Liver (tissue), 9 donors: ENCODE measurements around the gene TSSC4. TPM values are rescaled to one million over a fixed set of nuclear protein-coding genes. Genes with fewer than 3 reads are reported as not detected.

ENCODE experiments used
- DNase-seq: peaks from one replicate; pipeline ENCODE4 v3.0.0-alpha.2; 2017; ENCODE audit warnings: low spot score
- H3K27ac ChIP-seq, 2 donors: one replicate each; pipeline ENCODE4 v1.7.0; 2013; ENCODE audit warnings: inconsistent platforms in 2 of 2, low read length in 2 of 2, control low read depth in 1 of 2, low read depth in 1 of 2, mild to moderate bottlenecking in 1 of 2
- H3K27me3 ChIP-seq, 4 donors: one replicate each; pipeline versions ENCODE4 v1.6.1 to v1.7.0; 2013; ENCODE audit warnings: low read length in 3 of 4, inconsistent platforms in 1 of 4, mild to moderate bottlenecking in 1 of 4, moderate library complexity in 1 of 4; ENCODE audit not compliant: control insufficient read depth in 4 of 4, insufficient read depth in 4 of 4
- H3K36me3 ChIP-seq, 4 donors: one replicate each; pipeline versions ENCODE4 v1.6.1 to v1.7.0; 2013; ENCODE audit warnings: low read length in 3 of 4, mild to moderate bottlenecking in 3 of 4, low read depth in 1 of 4, moderate library complexity in 1 of 4; ENCODE audit not compliant: control insufficient read depth in 4 of 4, insufficient read depth in 3 of 4
- H3K4me1 ChIP-seq, 4 donors: one replicate each; pipeline versions ENCODE4 v1.6.1 to v1.7.0; 2013; ENCODE audit warnings: low read length in 3 of 4, mild to moderate bottlenecking in 3 of 4, moderate library complexity in 1 of 4; ENCODE audit not compliant: control insufficient read depth in 4 of 4, insufficient read depth in 4 of 4
- H3K4me3 ChIP-seq, 3 donors: one replicate each; pipeline versions ENCODE4 v1.6.1 to v1.7.0; 2013; ENCODE audit warnings: low read length in 3 of 3, control low read depth in 1 of 3, low read depth in 1 of 3, mild to moderate bottlenecking in 1 of 3
- H3K9ac ChIP-seq, 2 donors: one replicate each; pipeline ENCODE4 v1.7.0; 2013; ENCODE audit warnings: low read length in 2 of 2, mild to moderate bottlenecking in 2 of 2, moderate library complexity in 2 of 2, control low read depth in 1 of 2, low read depth in 1 of 2
- H3K9me3 ChIP-seq, 4 donors: one replicate each; pipeline versions ENCODE4 v1.6.1 to v1.7.0; 2013; ENCODE audit warnings: low read length in 3 of 4; ENCODE audit not compliant: control insufficient read depth in 4 of 4
- CTCF ChIP-seq: fragments of 150-350 bp; IDR thresholded peaks from 2 replicates; pipeline ENCODE4 v1.5.1; 2017; ENCODE audit warnings: improper control_type of control experiment, low read depth, low read length; ENCODE audit not compliant: missing input control
- EGR1 ChIP-seq, 2 donors: IDR thresholded peaks; 2 replicates each; pipeline ENCODE4 v1.6.1; 2016 to 2018; ENCODE audit warnings: antibody characterized with exemption in 2 of 2, low read depth in 2 of 2
- FOXA1 ChIP-seq: IDR thresholded peaks from 2 replicates; pipeline ENCODE4 v1.6.1; 2016; ENCODE audit warnings: antibody characterized with exemption
- HNF4A ChIP-seq, 2 donors: conservative IDR thresholded peaks; 2 replicates each; pipeline ENCODE4 v1.6.1; 2016; ENCODE audit warnings: antibody characterized with exemption in 2 of 2, mild to moderate bottlenecking in 2 of 2
- JUND ChIP-seq, 2 donors: IDR thresholded peaks; 2 replicates each; pipeline ENCODE4 v1.6.1; 2016; ENCODE audit warnings: antibody characterized with exemption in 2 of 2
- RXRA ChIP-seq, 2 donors: IDR thresholded peaks; 2 replicates each; pipeline ENCODE4 v1.6.1; 2017 to 2018; ENCODE audit warnings: antibody characterized with exemption in 2 of 2, mild to moderate bottlenecking in 1 of 2
- TAF1 ChIP-seq: conservative IDR thresholded peaks from 2 replicates; pipeline ENCODE4 v1.6.1; 2016; ENCODE audit warnings: antibody characterized with exemption, mild to moderate bottlenecking
- WGBS: extraction: QIAGEN DNeasy Blood & Tissue Kit; methylation state at CpG from one replicate; pipeline ENCODE4 v1.1.7; 2013; 5-methylcytosine and 5-hydroxymethylcytosine counted together
- polyA plus RNA-seq, 2 donors: library from polyadenylated mRNA; stranded (reverse) in 1 of 2; unstranded in 1 of 2; fragments of 200-250 nt in 1 of 2; fragments of >200 nt in 1 of 2; fragmentation: Nextera tagmentation in 1 of 2; extraction: Ambion mirVana in 1 of 2; gene quantifications; one replicate each; pipeline versions ENCODE4 v1.2.1 to v1.2.3, GENCODE V29; 2013 to 2015
- total RNA-seq, 2 donors: library from RNA; depleted of rRNA; stranded (reverse); fragments of >200 nt; gene quantifications; one replicate each; pipeline ENCODE4 v1.2.3, GENCODE V29; 2014
- TF ChIP-seq, protein P1 (sequence below): IDR thresholded peaks from 2 replicates; pipeline ENCODE4 v1.6.1; 2016; ENCODE audit warnings: antibody characterized with exemption, mild to moderate bottlenecking
- donor health status: healthy.
- donor health status: healthy.
- donor health status: healthy.
- donor health status: healthy.
- donor health status: healthy.

The TSSC4 gene
- total and polyA plus RNA-seq, 4 donors = 15.8 to 19.1 (median 17.6) TPM

GRCh38 chr11:2397005-2397404 is 3.5 kb upstream of the TSSC4 start:
- H3K27me3 ChIP-seq = no peaks in the 10 kb centered on the region
- H3K9me3 ChIP-seq = no peaks in the 10 kb centered on the region
- H3K4me3 ChIP-seq = no peak overlapping the region
- 95% methylated on average over 12 of the region's 12 CpGs for WGBS
- H3K4me1 ChIP-seq = peaks cover 5 to 74% (median 45%) of the 10 kb centered on the region in 4 donors
- DNase-seq = no peak
- H3K27ac ChIP-seq = no peak overlapping the region
- no peak for TF ChIP-seq HNF4A (conservative IDR thresholded peaks at IDR 0.05)
- TF ChIP-seq EGR1 (IDR thresholded peaks at IDR 0.05; ENCODE audit: low read depth in 2 of 2) = no peak
- TF ChIP-seq CTCF = no peak
- TF ChIP-seq, protein P1, sequence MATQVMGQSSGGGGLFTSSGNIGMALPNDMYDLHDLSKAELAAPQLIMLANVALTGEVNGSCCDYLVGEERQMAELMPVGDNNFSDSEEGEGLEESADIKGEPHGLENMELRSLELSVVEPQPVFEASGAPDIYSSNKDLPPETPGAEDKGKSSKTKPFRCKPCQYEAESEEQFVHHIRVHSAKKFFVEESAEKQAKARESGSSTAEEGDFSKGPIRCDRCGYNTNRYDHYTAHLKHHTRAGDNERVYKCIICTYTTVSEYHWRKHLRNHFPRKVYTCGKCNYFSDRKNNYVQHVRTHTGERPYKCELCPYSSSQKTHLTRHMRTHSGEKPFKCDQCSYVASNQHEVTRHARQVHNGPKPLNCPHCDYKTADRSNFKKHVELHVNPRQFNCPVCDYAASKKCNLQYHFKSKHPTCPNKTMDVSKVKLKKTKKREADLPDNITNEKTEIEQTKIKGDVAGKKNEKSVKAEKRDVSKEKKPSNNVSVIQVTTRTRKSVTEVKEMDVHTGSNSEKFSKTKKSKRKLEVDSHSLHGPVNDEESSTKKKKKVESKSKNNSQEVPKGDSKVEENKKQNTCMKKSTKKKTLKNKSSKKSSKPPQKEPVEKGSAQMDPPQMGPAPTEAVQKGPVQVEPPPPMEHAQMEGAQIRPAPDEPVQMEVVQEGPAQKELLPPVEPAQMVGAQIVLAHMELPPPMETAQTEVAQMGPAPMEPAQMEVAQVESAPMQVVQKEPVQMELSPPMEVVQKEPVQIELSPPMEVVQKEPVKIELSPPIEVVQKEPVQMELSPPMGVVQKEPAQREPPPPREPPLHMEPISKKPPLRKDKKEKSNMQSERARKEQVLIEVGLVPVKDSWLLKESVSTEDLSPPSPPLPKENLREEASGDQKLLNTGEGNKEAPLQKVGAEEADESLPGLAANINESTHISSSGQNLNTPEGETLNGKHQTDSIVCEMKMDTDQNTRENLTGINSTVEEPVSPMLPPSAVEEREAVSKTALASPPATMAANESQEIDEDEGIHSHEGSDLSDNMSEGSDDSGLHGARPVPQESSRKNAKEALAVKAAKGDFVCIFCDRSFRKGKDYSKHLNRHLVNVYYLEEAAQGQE = no peak
- TF ChIP-seq TAF1 = no peak
- no peak overlapping the region for H3K9ac ChIP-seq
- peaks cover 14 to 50% (median 20%) of the 10 kb centered on the region in 4 donors for H3K36me3 ChIP-seq

- no peaks in the 10 kb centered on the region for H3K9me3 ChIP-seq
- H3K4me1 ChIP-seq = peaks cover 5 to 64% (median 45%) of the 10 kb centered on the region in 4 donors
- peak overlapping the region; percentile 69 to 93 for H3K27ac ChIP-seq
- H3K27me3 ChIP-seq = no peaks in the 10 kb centered on the region
- TF ChIP-seq JUND (IDR thresholded peaks at IDR 0.05) = no peak
- H3K36me3 ChIP-seq = peaks cover 15 to 51% (median 21%) of the 10 kb centered on the region in 4 donors
- 60% methylated on average over 7 of the region's 7 CpGs for WGBS
- no peak for DNase-seq
- H3K9ac ChIP-seq = peak overlapping the region; percentile 21 to 84
- peak overlapping the region in 2 of 3 donors; percentile 37 to 72 for H3K4me3 ChIP-seq
These were observed 1.7 kb upstream of the TSSC4 start for GRCh38 chr11:2398664-2399355.

- TF ChIP-seq RXRA (IDR thresholded peaks at IDR 0.05) (no peak), FOXA1 (no peak)
- no peak for DNase-seq
- peak overlapping the region; percentile 37 to 72 (median 46) for H3K4me3 ChIP-seq
- peak overlapping the region; percentile 69 to 93 for H3K27ac ChIP-seq
- H3K9me3 ChIP-seq = no peaks in the 10 kb centered on the region
- peak overlapping the region; percentile 68 to 84 for H3K9ac ChIP-seq
- no peaks in the 10 kb centered on the region for H3K27me3 ChIP-seq
- H3K36me3 ChIP-seq = peaks cover 15 to 46% (median 18%) of the 10 kb centered on the region in 4 donors
- H3K4me1 ChIP-seq = peaks cover 5 to 59% (median 43%) of the 10 kb centered on the region in 4 donors
- WGBS = 9% methylated on average over 23 of the region's 23 CpGs
These were observed 972 bp upstream of the TSSC4 start for GRCh38 chr11:2399488-2400068.
